ENCODE data around the gene ZNF776. TPM values are rescaled to one million over a fixed set of nuclear protein-coding genes. Genes with fewer than 3 reads are reported as not detected.
"Not testable (repeated sequence)": the region's sequence is repeated elsewhere in the genome, so short reads cannot be mapped to it uniquely, and the experiment has no call there.

The ZNF776 gene
- total RNA-seq, 6 donors from 2014 or later: 9.7 to 83.8 (median 13.3) TPM

- H3K4me1 ChIP-seq; H3K27ac ChIP-seq; H3K27me3 ChIP-seq; H3K4me3 ChIP-seq; H3K9me3 ChIP-seq; H3K36me3 ChIP-seq; ATAC-seq (ENCODE audit: low FRiP score in 2 of 2): not testable (repeated sequence)
- TF ChIP-seq CTCF (IDR thresholded peaks at IDR 0.05): peak; percentile 42 to 73 (median 64)
- peak in 1 of 2 donors; percentile 70 for DNase-seq
- 6 to 13% methylated on average over 8 to 10 of the region's 10 CpGs for WGBS, 2 donors
These were observed 8.3 kb upstream of the ZNF776 start for GRCh38 chr19:57738320-57738719.

- H3K27me3 ChIP-seq; ATAC-seq (ENCODE audit: low FRiP score in 2 of 2); DNase-seq; H3K27ac ChIP-seq; H3K36me3 ChIP-seq; H3K9me3 ChIP-seq; H3K4me3 ChIP-seq; H3K4me1 ChIP-seq: not testable (repeated sequence)
- 91 to 95% methylated on average over 7 of the region's 7 CpGs for WGBS, 2 donors
These were observed 7.8 kb upstream of the ZNF776 start for GRCh38 chr19:57738770-57739169.

- peaks cover 5 to 18% (median 11%) of the 10 kb centered on the region in 4 donors for H3K4me1 ChIP-seq
- no peak for TF ChIP-seq POLR2AphosphoS5 (IDR thresholded peaks at IDR 0.05)
- TF ChIP-seq EP300 (IDR thresholded peaks at IDR 0.05): no peak
- ATAC-seq (ENCODE audit: low FRiP score in 2 of 2) (no peak), DNase-seq (no peak)
- no peaks in the 10 kb centered on the region for H3K27me3 ChIP-seq
- 42 to 51% methylated on average over 6 of the region's 6 CpGs for WGBS, 2 donors
- peak overlapping the region in 2 of 4 donors; percentile 84 to 88 for H3K27ac ChIP-seq
- H3K9me3 ChIP-seq: peaks cover 37 to 50% (median 45%) of the 10 kb centered on the region in 4 donors
- H3K4me3 ChIP-seq: peak overlapping the region; percentile 74 to 93 (median 92)
- peaks cover 16 to 44% (median 39%) of the 10 kb centered on the region in 4 donors for H3K36me3 ChIP-seq
These were observed 825 bp downstream of the ZNF776 start for GRCh38 chr19:57747472-57747807.

- ATAC-seq (ENCODE audit: low FRiP score in 2 of 2) (no peak), DNase-seq (no peak)
- H3K9me3 ChIP-seq: peaks cover 43 to 56% (median 50%) of the 10 kb centered on the region in 4 donors
- H3K36me3 ChIP-seq: peaks cover 22 to 49% (median 45%) of the 10 kb centered on the region in 4 donors
- no peak for TF ChIP-seq CTCF (IDR thresholded peaks at IDR 0.05)
- no peak for TF ChIP-seq POLR2A (IDR thresholded peaks at IDR 0.05)
- TF ChIP-seq EP300 (IDR thresholded peaks at IDR 0.05): no peak
- no peak for TF ChIP-seq POLR2AphosphoS5 (IDR thresholded peaks at IDR 0.05)
- H3K4me3 ChIP-seq: peak overlapping the region in 2 of 4 donors; percentile 91 to 93
- 94% methylated on average over 3 of the region's 3 CpGs for WGBS, 2 donors
- no peaks in the 10 kb centered on the region for H3K27me3 ChIP-seq
- no peak overlapping the region for H3K27ac ChIP-seq
- peaks cover 5 to 18% (median 11%) of the 10 kb centered on the region in 4 donors for H3K4me1 ChIP-seq
These were observed 1.4 kb downstream of the ZNF776 start for GRCh38 chr19:57748029-57748428.

GRCh38 chr19:57754091-57754673 is 7.6 kb downstream of the ZNF776 start:
- 96% methylated on average over 10 of the region's 10 CpGs for WGBS, 2 donors
- H3K9me3 ChIP-seq: peaks cover 77 to 96% (median 94%) of the 10 kb centered on the region in 4 donors
- no peaks in the 10 kb centered on the region for H3K4me1 ChIP-seq
- DNase-seq (no peak), ATAC-seq (ENCODE audit: low FRiP score in 2 of 2) (no peak)
- no peaks in the 10 kb centered on the region for H3K27me3 ChIP-seq
- TF ChIP-seq CTCF (IDR thresholded peaks at IDR 0.05) (no peak), POLR2A (IDR thresholded peaks at IDR 0.05) (no peak), EP300 (IDR thresholded peaks at IDR 0.05) (no peak), POLR2AphosphoS5 (IDR thresholded peaks at IDR 0.05) (no peak)
- peaks cover 42 to 99% (median 84%) of the 10 kb centered on the region in 4 donors for H3K36me3 ChIP-seq
- no peak overlapping the region for H3K27ac ChIP-seq
- H3K4me3 ChIP-seq: no peak overlapping the region

- no peak overlapping the region for H3K4me3 ChIP-seq
- DNase-seq (no peak), ATAC-seq (ENCODE audit: low FRiP score in 2 of 2) (no peak)
- TF ChIP-seq POLR2AphosphoS5 (IDR thresholded peaks at IDR 0.05) (no peak), EP300 (IDR thresholded peaks at IDR 0.05) (no peak), CTCF (IDR thresholded peaks at IDR 0.05) (no peak), POLR2A (IDR thresholded peaks at IDR 0.05) (no peak)
- peaks cover 42 to 99% (median 85%) of the 10 kb centered on the region in 4 donors for H3K36me3 ChIP-seq
- no peaks in the 10 kb centered on the region for H3K4me1 ChIP-seq
- H3K27me3 ChIP-seq: no peaks in the 10 kb centered on the region
- 87% methylated on average over 4 of the region's 4 CpGs for WGBS, 2 donors
- H3K27ac ChIP-seq: no peak overlapping the region
- peaks cover 68 to 96% (median 91%) of the 10 kb centered on the region in 4 donors for H3K9me3 ChIP-seq
These were observed 8.4 kb downstream of the ZNF776 start for GRCh38 chr19:57755031-57755430.

Measured in upper lobe of left lung (tissue), 6 donors.